Rectal smooth muscle tissue (tissue), 1 donor: ENCODE data around the gene GPC5.

Experiments used
- H3K27ac ChIP-seq: one replicate; pipeline ENCODE4 v1.7.0; 2013; ENCODE audit warnings: low read depth, low read length, inconsistent platforms
- H3K27me3 ChIP-seq: one replicate; pipeline ENCODE4 v1.7.0; 2013; ENCODE audit warnings: low read length; ENCODE audit not compliant: control insufficient read depth, insufficient read depth
- H3K36me3 ChIP-seq: one replicate; pipeline ENCODE4 v1.7.0; 2013; ENCODE audit warnings: low read length; ENCODE audit not compliant: control insufficient read depth, insufficient read depth
- H3K4me1 ChIP-seq: one replicate; pipeline ENCODE4 v1.7.0; 2013; ENCODE audit warnings: low read length; ENCODE audit not compliant: control insufficient read depth, insufficient read depth
- H3K4me3 ChIP-seq: one replicate; pipeline ENCODE4 v1.7.0; 2013; ENCODE audit warnings: low read length
- H3K9ac ChIP-seq: one replicate; pipeline ENCODE4 v1.7.0; 2013; ENCODE audit warnings: low read length

GPC5 gene

DNA sequence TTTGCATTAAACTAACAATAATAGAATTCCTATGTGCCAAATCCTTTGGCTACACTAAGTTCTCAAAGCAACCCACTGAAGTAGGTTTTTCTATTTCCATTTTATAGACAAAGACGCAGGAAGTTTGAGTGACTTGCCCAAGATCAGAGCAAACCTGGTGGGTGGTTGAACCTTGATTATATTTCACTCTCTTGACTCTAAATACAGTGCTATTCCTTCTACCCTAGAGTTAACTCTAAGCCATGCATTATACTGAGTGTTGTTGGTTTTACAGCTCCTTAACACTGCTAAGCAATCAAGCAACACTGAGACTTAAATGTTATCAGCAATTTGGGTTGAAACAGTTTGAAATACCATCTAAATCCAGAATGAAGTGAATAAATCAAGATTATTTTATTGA, 1014.6 kb downstream of the GPC5 start:
- H3K27me3 ChIP-seq, result no peaks in the 10 kb centered on the region
- H3K36me3 ChIP-seq, result no peaks in the 10 kb centered on the region
- no peak overlapping the region for H3K4me3 ChIP-seq
- no peaks in the 10 kb centered on the region for H3K4me1 ChIP-seq
- H3K9ac ChIP-seq, result no peak overlapping the region
- H3K27ac ChIP-seq, result no peak overlapping the region

DNA sequence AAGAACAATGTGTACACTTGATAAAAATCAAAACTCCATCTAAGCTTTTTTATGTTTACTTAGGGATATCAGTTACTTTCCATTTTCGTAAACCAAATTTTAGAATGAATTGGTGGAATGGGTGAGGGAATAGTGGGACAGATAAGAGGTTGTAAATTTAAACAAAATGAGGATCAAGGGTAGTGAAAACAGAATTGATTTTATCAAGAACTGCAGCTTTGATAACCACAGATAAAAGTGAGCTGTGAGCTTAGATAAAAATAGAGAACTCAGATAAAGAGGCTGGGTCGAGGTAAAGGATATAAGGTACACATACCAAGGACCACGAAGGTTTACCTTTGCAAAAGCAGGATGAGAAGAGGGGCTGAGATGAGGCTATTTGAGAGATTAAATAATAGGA, 1015.0 kb downstream of the GPC5 start:
- H3K36me3 ChIP-seq, result no peaks in the 10 kb centered on the region
- no peak overlapping the region for H3K4me3 ChIP-seq
- no peak overlapping the region for H3K27ac ChIP-seq
- no peaks in the 10 kb centered on the region for H3K27me3 ChIP-seq
- H3K9ac ChIP-seq, result no peak overlapping the region
- no peaks in the 10 kb centered on the region for H3K4me1 ChIP-seq

- Histone ChIP-seq H3K9ac (no peak overlapping the region), H3K4me3 (no peak overlapping the region), H3K27ac (no peak overlapping the region), H3K36me3 (no peaks in the 10 kb centered on the region), H3K27me3 (no peaks in the 10 kb centered on the region), H3K4me1 (no peaks in the 10 kb centered on the region)
Observed at GRCh38 chr13:92414851-92415250, 1016.4 kb downstream of the GPC5 start.

DNA sequence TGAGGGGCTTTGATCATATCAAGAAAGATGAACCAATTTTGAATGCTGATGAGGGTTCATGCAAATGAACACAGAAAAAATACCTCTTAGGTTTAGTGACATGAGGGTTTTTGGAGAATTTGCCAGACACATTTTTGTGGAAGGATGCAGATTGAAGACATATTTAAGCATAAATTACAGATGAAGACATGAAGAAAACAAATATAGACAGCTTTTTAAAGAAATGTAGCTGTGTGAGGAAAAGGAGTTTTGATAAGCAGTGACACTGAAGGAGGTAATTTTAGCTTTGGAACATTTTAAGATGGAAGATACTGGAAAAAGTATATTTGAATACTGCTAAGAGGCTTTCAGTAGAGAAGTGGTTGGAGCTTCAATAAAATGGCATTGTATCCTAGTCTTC, 1017.4 kb downstream of the GPC5 start:
- Histone ChIP-seq H3K4me1 (no peaks in the 10 kb centered on the region), H3K36me3 (no peaks in the 10 kb centered on the region), H3K27ac (no peak overlapping the region), H3K27me3 (no peaks in the 10 kb centered on the region), H3K9ac (no peak overlapping the region), H3K4me3 (no peak overlapping the region)

GRCh38 chr13:92418818-92419412, 1020.5 kb downstream of the GPC5 start:
- Histone ChIP-seq H3K27ac (no peak overlapping the region), H3K4me3 (no peak overlapping the region), H3K36me3 (no peaks in the 10 kb centered on the region), H3K4me1 (no peaks in the 10 kb centered on the region), H3K27me3 (no peaks in the 10 kb centered on the region), H3K9ac (no peak overlapping the region)

DNA sequence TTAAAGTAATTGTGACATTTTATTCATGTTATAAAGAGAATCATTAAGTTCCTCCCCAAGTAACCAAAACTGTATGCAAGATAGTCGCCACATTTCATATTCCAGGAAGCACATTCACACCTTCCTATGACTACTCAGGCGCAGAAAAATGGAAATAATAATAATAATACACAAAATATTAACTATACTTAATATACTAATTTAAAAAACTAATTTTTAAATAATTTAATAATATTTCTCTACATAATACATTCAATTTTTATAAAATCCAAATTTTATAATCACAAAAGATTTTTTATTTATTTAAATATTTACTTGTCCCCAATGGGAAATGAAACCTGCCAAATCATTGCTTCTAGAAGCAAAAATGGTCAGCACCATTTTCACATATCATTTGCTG, 1030.8 kb downstream of the GPC5 start:
- H3K4me1 ChIP-seq, result no peaks in the 10 kb centered on the region
- no peaks in the 10 kb centered on the region for H3K36me3 ChIP-seq
- no peaks in the 10 kb centered on the region for H3K27me3 ChIP-seq
- no peak overlapping the region for H3K4me3 ChIP-seq
- no peak overlapping the region for H3K9ac ChIP-seq
- no peak overlapping the region for H3K27ac ChIP-seq

- Histone ChIP-seq H3K4me3 (no peak overlapping the region), H3K27me3 (no peaks in the 10 kb centered on the region), H3K4me1 (no peaks in the 10 kb centered on the region), H3K9ac (no peak overlapping the region), H3K36me3 (no peaks in the 10 kb centered on the region), H3K27ac (no peak overlapping the region)
Observed at GRCh38 chr13:92433386-92433785, 1035.0 kb downstream of the GPC5 start.

- Histone ChIP-seq H3K9ac (no peak overlapping the region), H3K27ac (no peak overlapping the region), H3K4me3 (no peak overlapping the region), H3K27me3 (no peaks in the 10 kb centered on the region), H3K36me3 (no peaks in the 10 kb centered on the region), H3K4me1 (no peaks in the 10 kb centered on the region)
Observed at GRCh38 chr13:92433963-92434362, 1035.5 kb downstream of the GPC5 start.

- Histone ChIP-seq H3K4me1 (no peaks in the 10 kb centered on the region), H3K27me3 (no peaks in the 10 kb centered on the region), H3K4me3 (no peak overlapping the region), H3K9ac (no peak overlapping the region), H3K27ac (no peak overlapping the region), H3K36me3 (no peaks in the 10 kb centered on the region)
Observed at GRCh38 chr13:92436924-92437323, 1038.5 kb downstream of the GPC5 start.

GRCh38 chr13:92444244-92444643, 1045.8 kb downstream of the GPC5 start:
- Histone ChIP-seq H3K9ac (no peak overlapping the region), H3K27me3 (no peaks in the 10 kb centered on the region), H3K4me3 (no peak overlapping the region), H3K36me3 (no peaks in the 10 kb centered on the region), H3K4me1 (no peaks in the 10 kb centered on the region), H3K27ac (no peak overlapping the region)

DNA sequence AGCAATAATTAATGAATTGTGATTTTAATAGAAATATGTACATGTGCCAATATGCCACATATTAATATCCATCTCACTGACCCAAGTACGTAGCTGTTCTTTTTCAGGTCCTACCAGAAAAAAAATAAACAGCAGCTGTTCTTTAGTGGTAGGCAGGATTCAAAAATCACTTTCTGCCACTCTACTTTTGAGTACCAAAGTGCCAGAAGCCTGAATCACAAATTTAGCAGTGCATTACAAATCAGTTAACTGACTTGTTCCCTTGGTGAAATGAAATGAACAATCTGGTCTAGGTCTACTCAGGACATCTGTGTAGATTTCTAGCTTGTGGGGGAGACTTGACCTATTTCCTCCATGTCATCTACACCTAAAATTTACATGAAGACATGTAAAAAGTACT, 1052.6 kb downstream of the GPC5 start:
- Histone ChIP-seq H3K27ac (no peak overlapping the region), H3K27me3 (no peaks in the 10 kb centered on the region), H3K4me1 (no peaks in the 10 kb centered on the region), H3K9ac (no peak overlapping the region), H3K36me3 (no peaks in the 10 kb centered on the region), H3K4me3 (no peak overlapping the region)

DNA sequence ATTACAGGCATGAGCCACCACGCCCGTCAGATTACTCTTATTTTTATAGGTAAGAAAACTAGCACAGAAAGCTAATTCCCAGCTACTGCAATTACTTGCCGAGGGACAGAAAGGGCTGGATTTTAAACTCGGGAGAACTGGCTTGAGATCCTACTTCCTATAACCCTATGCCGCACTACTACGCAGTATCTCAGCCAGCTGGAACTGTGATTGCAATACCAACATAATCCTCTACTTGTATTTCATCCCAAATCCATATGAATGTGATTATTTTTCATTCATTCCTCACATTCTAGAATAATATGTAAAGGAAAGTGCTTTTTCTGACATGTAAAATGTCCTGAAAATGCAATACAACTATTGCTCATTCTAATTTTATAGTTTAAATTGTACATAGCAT, 1054.4 kb downstream of the GPC5 start:
- no peaks in the 10 kb centered on the region for H3K36me3 ChIP-seq

DNA sequence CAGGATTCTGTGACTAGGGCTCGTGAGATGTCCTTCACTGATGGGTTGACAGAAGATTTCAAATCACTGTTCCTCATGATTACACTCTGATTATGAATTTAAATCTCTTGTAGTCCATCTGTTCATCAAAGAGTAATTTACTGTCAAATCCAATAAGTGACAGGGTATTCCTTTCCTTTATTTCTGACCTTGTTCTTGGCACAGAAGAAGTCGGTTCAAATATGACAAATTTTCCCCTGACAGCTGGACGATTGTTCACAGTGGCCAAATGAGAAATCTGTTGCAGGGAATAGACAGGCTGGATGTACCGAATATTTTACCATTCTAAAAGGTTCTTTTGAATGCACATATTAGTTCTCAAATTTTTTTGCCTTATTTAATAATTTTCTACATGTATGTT, 1060.9 kb downstream of the GPC5 start:
- Histone ChIP-seq H3K27ac (no peak overlapping the region), H3K27me3 (no peaks in the 10 kb centered on the region), H3K36me3 (no peaks in the 10 kb centered on the region), H3K9ac (no peak overlapping the region), H3K4me1 (no peaks in the 10 kb centered on the region), H3K4me3 (no peak overlapping the region)

More for the DNA sequence above, 1054.4 kb downstream of the GPC5 start:
- Histone ChIP-seq H3K27ac (no peak overlapping the region), H3K4me1 (no peaks in the 10 kb centered on the region), H3K9ac (no peak overlapping the region), H3K27me3 (no peaks in the 10 kb centered on the region), H3K4me3 (no peak overlapping the region)
